ENCODE measurements around the gene AIP.

The AIP gene

DNA sequence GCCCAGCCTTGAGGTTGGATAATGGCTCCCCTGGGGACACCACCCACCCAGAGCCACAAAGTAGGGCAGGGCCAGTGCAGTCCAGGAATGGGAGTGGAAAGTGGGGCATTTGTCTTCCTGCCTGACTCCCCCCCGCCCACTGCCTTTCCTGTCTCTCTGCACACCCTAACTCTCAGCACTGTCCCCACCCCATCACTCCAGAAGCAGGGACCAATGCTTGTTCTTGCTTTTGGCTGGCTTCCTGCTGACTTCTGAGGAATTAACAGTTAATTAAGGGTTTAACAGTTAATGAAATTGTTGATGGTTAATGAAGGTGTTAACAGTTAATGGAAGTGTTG lies 17.6 kb downstream of the AIP start (continued):
- TF ChIP-seq YY1 (tag by site-specific recombination; IDR thresholded peaks at IDR 0.05) = no peak
- TF ChIP-seq, protein P1, sequence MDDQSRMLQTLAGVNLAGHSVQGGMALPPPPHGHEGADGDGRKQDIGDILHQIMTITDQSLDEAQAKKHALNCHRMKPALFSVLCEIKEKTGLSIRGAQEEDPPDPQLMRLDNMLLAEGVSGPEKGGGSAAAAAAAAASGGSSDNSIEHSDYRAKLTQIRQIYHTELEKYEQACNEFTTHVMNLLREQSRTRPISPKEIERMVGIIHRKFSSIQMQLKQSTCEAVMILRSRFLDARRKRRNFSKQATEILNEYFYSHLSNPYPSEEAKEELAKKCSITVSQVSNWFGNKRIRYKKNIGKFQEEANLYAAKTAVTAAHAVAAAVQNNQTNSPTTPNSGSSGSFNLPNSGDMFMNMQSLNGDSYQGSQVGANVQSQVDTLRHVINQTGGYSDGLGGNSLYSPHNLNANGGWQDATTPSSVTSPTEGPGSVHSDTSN (CRISPR knock-in tag; IDR thresholded peaks at IDR 0.05) = no peak

GRCh38 chr11:67500831-67501715 lies 18.2 kb downstream of the AIP start:
- ChIA-PET POLR2A (no interaction called here), CTCF (interaction anchor here (0.6 kb wide), 1 partner anchor 31 kb away, joined by 3 read pairs; no protein-coding TSS in a partner anchor)
- TF ChIP-seq ZFHX2 (tag by site-specific recombination; conservative IDR thresholded peaks at IDR 0.05) = no peak
- no peak for TF ChIP-seq CTCF (tag by site-specific recombination; IDR thresholded peaks at IDR 0.05)
- TF ChIP-seq ZSCAN23 (tag by site-specific recombination; IDR thresholded peaks at IDR 0.05) = no peak
- no peak for TF ChIP-seq GFI1B (tag by site-specific recombination; IDR thresholded peaks at IDR 0.05)
- no peak for TF ChIP-seq ZNF521 (tag by site-specific recombination; IDR thresholded peaks at IDR 0.05)
- no peak for TF ChIP-seq ZNF214 (tag by site-specific recombination; IDR thresholded peaks at IDR 0.05; ENCODE audit: borderline replicate concordance)
- no peak for TF ChIP-seq MZF1 (tag by site-specific recombination; IDR thresholded peaks at IDR 0.05; ENCODE audit: borderline replicate concordance)
- no peak for TF ChIP-seq ZNF791 (tag by site-specific recombination; IDR thresholded peaks at IDR 0.05)
- no peak for TF ChIP-seq PRDM6 (tag by site-specific recombination; IDR thresholded peaks at IDR 0.05)
- no peak for TF ChIP-seq ZNF580 (tag by site-specific recombination; IDR thresholded peaks at IDR 0.05)
- no peak for TF ChIP-seq REPIN1 (tag by site-specific recombination; IDR thresholded peaks at IDR 0.05; ENCODE audit: low read depth)
- TF ChIP-seq ZSCAN18 (tag by site-specific recombination; IDR thresholded peaks at IDR 0.05) = no peak
- TF ChIP-seq, protein P2, sequence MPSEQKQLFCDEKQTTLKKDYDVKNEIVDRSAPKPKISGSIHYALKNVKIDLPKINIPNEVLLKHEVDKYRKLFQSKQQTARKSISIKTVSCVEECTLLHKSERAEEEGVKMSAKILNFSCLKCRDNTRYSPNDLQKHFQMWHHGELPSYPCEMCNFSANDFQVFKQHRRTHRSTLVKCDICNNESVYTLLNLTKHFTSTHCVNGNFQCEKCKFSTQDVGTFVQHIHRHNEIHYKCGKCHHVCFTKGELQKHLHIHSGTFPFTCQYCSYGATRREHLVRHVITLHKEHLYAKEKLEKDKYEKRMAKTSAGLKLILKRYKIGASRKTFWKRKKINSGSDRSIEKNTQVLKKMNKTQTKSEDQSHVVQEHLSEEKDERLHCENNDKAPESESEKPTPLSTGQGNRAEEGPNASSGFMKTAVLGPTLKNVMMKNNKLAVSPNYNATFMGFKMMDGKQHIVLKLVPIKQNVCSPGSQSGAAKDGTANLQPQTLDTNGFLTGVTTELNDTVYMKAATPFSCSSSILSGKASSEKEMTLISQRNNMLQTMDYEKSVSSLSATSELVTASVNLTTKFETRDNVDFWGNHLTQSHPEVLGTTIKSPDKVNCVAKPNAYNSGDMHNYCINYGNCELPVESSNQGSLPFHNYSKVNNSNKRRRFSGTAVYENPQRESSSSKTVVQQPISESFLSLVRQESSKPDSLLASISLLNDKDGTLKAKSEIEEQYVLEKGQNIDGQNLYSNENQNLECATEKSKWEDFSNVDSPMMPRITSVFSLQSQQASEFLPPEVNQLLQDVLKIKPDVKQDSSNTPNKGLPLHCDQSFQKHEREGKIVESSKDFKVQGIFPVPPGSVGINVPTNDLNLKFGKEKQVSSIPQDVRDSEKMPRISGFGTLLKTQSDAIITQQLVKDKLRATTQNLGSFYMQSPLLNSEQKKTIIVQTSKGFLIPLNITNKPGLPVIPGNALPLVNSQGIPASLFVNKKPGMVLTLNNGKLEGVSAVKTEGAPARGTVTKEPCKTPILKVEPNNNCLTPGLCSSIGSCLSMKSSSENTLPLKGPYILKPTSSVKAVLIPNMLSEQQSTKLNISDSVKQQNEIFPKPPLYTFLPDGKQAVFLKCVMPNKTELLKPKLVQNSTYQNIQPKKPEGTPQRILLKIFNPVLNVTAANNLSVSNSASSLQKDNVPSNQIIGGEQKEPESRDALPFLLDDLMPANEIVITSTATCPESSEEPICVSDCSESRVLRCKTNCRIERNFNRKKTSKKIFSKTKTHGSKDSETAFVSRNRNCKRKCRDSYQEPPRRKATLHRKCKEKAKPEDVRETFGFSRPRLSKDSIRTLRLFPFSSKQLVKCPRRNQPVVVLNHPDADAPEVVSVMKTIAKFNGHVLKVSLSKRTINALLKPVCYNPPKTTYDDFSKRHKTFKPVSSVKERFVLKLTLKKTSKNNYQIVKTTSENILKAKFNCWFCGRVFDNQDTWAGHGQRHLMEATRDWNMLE (tag by site-specific recombination; conservative IDR thresholded peaks at IDR 0.05; ENCODE audit: low read depth) = no peak
- TF ChIP-seq SETDB1 (IDR thresholded peaks at IDR 0.05; ENCODE audit: insufficient read length, low read length) = no peak
- TF ChIP-seq SP7 (tag by site-specific recombination; IDR thresholded peaks at IDR 0.05) = no peak
- no peak for TF ChIP-seq ZNF354C (tag by site-specific recombination; IDR thresholded peaks at IDR 0.05; ENCODE audit: borderline replicate concordance, low read depth)
- no peak for TF ChIP-seq HIC1 (tag by site-specific recombination; IDR thresholded peaks at IDR 0.05)

More at GRCh38 chr11:67500831-67501715, 18.2 kb downstream of the AIP start:
- H3K4me3 ChIP-seq (ENCODE audit: low read depth, low read length) = no peak overlapping the region
- H3K36me3 ChIP-seq (ENCODE audit: control insufficient read depth in 2 of 2, insufficient read depth in 1 of 2, low read length in 2 of 2) = peaks cover 0 to 61% of the 10 kb centered on the region in 2 experiments; a peak in 1 of 3 replicates
- H3K4me1 ChIP-seq (ENCODE audit: control insufficient read depth, insufficient read depth, low read length) = no peaks in the 10 kb centered on the region
- no peak overlapping the region for H3K27ac ChIP-seq (ENCODE audit: extremely low read depth, low read depth, low read length)
- H3K9me3 ChIP-seq (ENCODE audit: control insufficient read depth, insufficient read depth, low read depth, low read length) = no peaks in the 10 kb centered on the region

Measured in HEK293 (cell line).